ENCODE results near the gene BNIP5.

BNIP5 gene

GRCh38 chr6:36301085-36301658 lies 35.5 kb downstream of the BNIP5 start:
- no peak for DNase-seq (ENCODE audit: low spot score in 2 of 2)
- H3K27me3 ChIP-seq (ENCODE audit: low read depth), result no peaks in the 10 kb centered on the region
- in situ Hi-C loops (cut with MboI; ENCODE audit: low sequenced_read_pairs), result loop anchor here (5.0 kb wide), 1 partner anchor 56 kb away; no protein-coding TSS in a partner anchor
- no peaks in the 10 kb centered on the region for H3K36me3 ChIP-seq (replicated peaks)
- H3K9me3 ChIP-seq, result no peaks in the 10 kb centered on the region
- peaks cover under 1% of the 10 kb centered on the region; the same call in 1 of the 2 replicates for H3K4me1 ChIP-seq
- no peak overlapping the region for H3K4me3 ChIP-seq

GRCh38 chr6:36298027-36298426 lies 38.7 kb downstream of the BNIP5 start:
- Histone ChIP-seq H3K27me3 (ENCODE audit: low read depth) (peaks cover 4% of the 10 kb centered on the region; the same call in 1 of the 2 replicates), H3K9me3 (no peaks in the 10 kb centered on the region), H3K36me3 (replicated peaks) (no peaks in the 10 kb centered on the region), H3K4me1 (no peaks in the 10 kb centered on the region; the same call in 1 of the 2 replicates), H3K4me3 (no peak overlapping the region)
- in situ Hi-C loops (cut with MboI; ENCODE audit: low sequenced_read_pairs), result no loop called here
- no peak for DNase-seq (ENCODE audit: low spot score in 2 of 2)

GRCh38 chr6:36297511-36297910 lies 39.2 kb downstream of the BNIP5 start:
- Histone ChIP-seq H3K4me1 (no peaks in the 10 kb centered on the region; the same call in 1 of the 2 replicates), H3K27me3 (ENCODE audit: low read depth) (peaks cover 4% of the 10 kb centered on the region; the same call in 1 of the 2 replicates), H3K4me3 (no peak overlapping the region), H3K36me3 (replicated peaks) (no peaks in the 10 kb centered on the region), H3K9me3 (no peaks in the 10 kb centered on the region)
- no peak for DNase-seq (ENCODE audit: low spot score in 2 of 2)
- in situ Hi-C loops (cut with MboI; ENCODE audit: low sequenced_read_pairs), result no loop called here

DNA sequence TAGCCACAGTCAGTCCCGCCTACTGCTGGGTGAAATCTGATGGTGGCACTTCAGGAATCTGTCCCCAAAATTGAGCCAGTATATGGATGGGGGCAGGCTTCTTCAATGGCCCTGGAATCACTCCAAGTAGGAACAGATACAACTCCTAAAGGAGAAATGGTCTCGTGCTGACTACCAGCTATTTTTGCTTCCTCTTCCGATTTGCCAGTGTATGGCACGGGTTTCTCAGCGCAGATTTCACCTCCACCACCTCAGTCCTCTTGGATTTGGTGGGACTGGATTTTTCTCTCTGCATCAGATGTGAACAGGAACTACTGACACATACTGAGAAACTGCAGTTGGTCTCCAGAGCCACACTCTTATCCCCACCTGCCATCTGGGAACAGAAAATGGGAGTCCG lies 39.6 kb downstream of the BNIP5 start:
- no peak overlapping the region for H3K4me3 ChIP-seq
- DNase-seq (ENCODE audit: low spot score in 2 of 2), result no peak
- no peaks in the 10 kb centered on the region; the same call in 1 of the 2 replicates for H3K4me1 ChIP-seq
- H3K9me3 ChIP-seq, result no peaks in the 10 kb centered on the region
- H3K36me3 ChIP-seq (replicated peaks), result no peaks in the 10 kb centered on the region
- peaks cover 4% of the 10 kb centered on the region; the same call in 1 of the 2 replicates for H3K27me3 ChIP-seq (ENCODE audit: low read depth)
- in situ Hi-C loops (cut with MboI; ENCODE audit: low sequenced_read_pairs), result no loop called here

DNA sequence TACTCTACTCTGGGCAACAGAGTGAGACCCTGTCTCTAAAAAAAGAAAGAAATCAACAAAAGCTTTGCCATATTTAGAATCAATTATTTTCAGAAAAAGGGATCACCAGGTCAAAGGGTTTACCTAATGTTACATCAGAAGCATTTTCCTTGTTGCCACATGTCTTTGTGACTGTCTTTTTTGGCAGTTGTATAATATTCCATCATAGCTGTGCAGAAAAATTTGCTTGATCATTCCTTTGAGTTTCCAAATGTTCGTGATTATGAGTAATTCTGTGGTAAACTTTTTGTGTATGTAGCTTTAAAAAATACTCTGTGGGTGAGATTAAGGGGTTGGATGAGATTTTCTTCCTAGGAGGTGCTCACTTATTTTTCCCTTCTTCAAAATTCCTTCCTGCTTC lies 40.4 kb downstream of the BNIP5 start:
- in situ Hi-C loops (cut with MboI; ENCODE audit: low sequenced_read_pairs), result no loop called here

DNA sequence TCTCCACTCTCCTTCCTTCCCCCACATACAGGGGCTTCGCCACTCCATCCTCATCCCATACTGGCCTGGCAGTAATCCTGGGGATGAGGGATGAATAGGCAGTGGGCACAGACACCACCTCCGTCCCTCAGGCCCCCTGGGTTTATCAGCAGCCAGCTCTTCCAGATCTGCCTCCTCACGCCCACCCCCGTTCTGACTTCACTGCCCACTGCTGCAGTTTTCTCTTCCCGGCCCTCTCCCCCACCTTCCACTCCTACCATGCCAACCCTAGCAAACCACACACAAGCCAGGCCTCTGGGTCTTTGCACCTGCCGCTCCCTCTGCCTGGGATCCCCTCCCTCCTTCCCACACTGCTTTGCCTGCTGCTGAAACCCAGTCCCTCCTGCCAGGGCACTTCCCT lies 44.5 kb downstream of the BNIP5 start:
- no peak overlapping the region for H3K4me3 ChIP-seq
- in situ Hi-C loops (cut with MboI; ENCODE audit: low sequenced_read_pairs), result no loop called here
- H3K4me1 ChIP-seq, result no peaks in the 10 kb centered on the region; the same call in 1 of the 2 replicates
- H3K9me3 ChIP-seq, result no peaks in the 10 kb centered on the region
- H3K27me3 ChIP-seq (ENCODE audit: low read depth), result peaks cover 8% of the 10 kb centered on the region
- H3K36me3 ChIP-seq (replicated peaks), result no peaks in the 10 kb centered on the region
- no peak for DNase-seq (ENCODE audit: low spot score in 2 of 2)

More for the DNA sequence above, 40.4 kb downstream of the BNIP5 start:
- Histone ChIP-seq H3K9me3 (no peaks in the 10 kb centered on the region), H3K27me3 (ENCODE audit: low read depth) (peaks cover 4% of the 10 kb centered on the region; the same call in 1 of the 2 replicates), H3K36me3 (replicated peaks) (no peaks in the 10 kb centered on the region), H3K4me3 (no peak overlapping the region), H3K4me1 (no peaks in the 10 kb centered on the region; the same call in 1 of the 2 replicates)
- DNase-seq (ENCODE audit: low spot score in 2 of 2), result no peak

GRCh38 chr6:36290668-36291620 lies 45.7 kb downstream of the BNIP5 start:
- Histone ChIP-seq H3K4me3 (no peak overlapping the region), H3K27me3 (ENCODE audit: low read depth) (peaks cover 14% of the 10 kb centered on the region), H3K4me1 (no peaks in the 10 kb centered on the region; the same call in 1 of the 2 replicates), H3K36me3 (replicated peaks) (no peaks in the 10 kb centered on the region), H3K9me3 (no peaks in the 10 kb centered on the region)
- in situ Hi-C loops (cut with MboI; ENCODE audit: low sequenced_read_pairs), result no loop called here
- no peak for DNase-seq (ENCODE audit: low spot score in 2 of 2)

DNA sequence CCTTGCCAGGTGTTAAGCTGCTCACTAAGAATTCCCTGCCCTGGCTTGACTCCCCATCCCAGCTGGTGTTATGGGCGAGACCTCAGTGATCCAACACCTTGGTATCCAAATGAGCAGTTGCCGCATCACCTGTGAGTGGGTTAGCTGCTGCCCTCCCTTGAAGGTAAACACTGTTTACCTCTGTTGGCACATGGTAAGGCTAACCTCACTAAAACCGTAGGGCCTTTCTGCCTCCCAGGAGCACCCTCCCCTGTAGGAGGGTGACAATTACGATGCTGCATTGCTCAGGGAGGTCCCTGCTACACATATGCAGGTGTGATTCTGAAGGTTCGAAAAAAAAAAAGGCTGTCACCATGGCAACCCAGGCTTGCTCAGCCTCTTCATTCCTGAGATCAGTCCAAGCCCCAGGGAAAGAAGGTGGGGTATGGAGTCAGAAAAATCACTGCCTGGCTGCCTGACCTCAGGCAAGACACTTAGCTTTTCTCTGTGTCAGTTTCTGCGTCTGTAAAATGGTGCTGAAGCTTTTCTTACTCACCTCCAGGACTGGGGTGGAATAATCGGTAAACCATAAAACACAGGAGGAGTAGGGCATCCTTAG lies 47.3 kb downstream of the BNIP5 start:
- Histone ChIP-seq H3K4me3 (no peak overlapping the region), H3K27me3 (ENCODE audit: low read depth) (peaks cover 10% of the 10 kb centered on the region; the same call in 1 of the 2 replicates), H3K4me1 (no peaks in the 10 kb centered on the region), H3K36me3 (replicated peaks) (no peaks in the 10 kb centered on the region), H3K9me3 (no peaks in the 10 kb centered on the region)
- no peak for DNase-seq (ENCODE audit: low spot score in 2 of 2)
- in situ Hi-C loops (cut with MboI; ENCODE audit: low sequenced_read_pairs), result no loop called here

GRCh38 chr6:36286858-36287257 lies 49.8 kb downstream of the BNIP5 start:
- in situ Hi-C loops (cut with MboI; ENCODE audit: low sequenced_read_pairs), result no loop called here
- Histone ChIP-seq H3K27me3 (ENCODE audit: low read depth) (peaks cover 10% of the 10 kb centered on the region; the same call in 1 of the 2 replicates), H3K36me3 (replicated peaks) (no peaks in the 10 kb centered on the region), H3K4me3 (no peak overlapping the region), H3K9me3 (no peaks in the 10 kb centered on the region), H3K4me1 (no peaks in the 10 kb centered on the region)
- DNase-seq (ENCODE audit: low spot score in 2 of 2), result no peak

DNA sequence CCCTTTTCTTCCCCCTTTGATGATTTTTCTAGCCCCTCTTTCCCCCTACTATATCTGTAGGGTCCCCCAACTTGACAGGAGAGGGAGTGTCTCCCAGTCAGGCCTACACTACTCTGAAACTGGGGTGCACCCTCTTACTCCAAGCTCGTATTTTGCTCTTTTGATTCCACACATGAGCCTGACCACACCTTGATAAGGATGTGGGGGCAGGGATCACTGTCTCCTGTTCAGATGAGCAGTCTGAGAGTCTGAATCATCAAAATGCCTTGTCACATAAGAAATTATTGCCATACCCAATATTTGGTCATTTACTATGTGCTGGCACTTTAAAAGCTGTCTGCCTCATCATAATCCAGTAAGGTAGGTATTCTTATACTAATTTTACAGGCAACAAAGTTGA lies 50.9 kb downstream of the BNIP5 start:
- DNase-seq (ENCODE audit: low spot score in 2 of 2), result no peak
- peaks cover 10% of the 10 kb centered on the region; the same call in 1 of the 2 replicates for H3K27me3 ChIP-seq (ENCODE audit: low read depth)
- no peaks in the 10 kb centered on the region for H3K4me1 ChIP-seq
- no peak overlapping the region for H3K4me3 ChIP-seq
- no peaks in the 10 kb centered on the region for H3K9me3 ChIP-seq
- no peaks in the 10 kb centered on the region for H3K36me3 ChIP-seq (replicated peaks)
- in situ Hi-C loops (cut with MboI; ENCODE audit: low sequenced_read_pairs), result no loop called here

DNA sequence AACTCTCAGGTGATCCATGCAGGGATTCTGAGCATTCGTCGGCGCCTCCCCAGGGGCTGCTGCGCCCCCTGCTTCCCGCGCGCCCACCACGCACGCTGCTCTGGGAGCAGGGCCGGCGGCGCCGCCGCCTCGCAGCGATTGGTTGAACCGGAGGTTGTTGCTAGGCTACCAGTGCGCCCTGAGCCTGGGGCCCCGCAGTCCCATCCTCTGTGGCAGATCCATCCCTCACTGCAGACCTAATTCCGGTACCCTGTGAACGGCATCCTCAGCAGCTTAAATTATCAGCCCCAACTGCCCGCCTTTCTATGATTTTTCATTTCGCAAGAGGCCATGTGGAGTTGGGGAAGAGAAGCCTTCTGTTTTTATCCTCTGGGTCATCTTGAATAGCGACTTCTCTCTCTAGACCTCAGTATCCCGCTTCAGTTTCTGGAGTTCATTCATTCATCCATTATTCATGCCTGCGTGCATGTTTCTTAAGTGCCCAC lies 51.5 kb downstream of the BNIP5 start:
- H3K27me3 ChIP-seq (ENCODE audit: low read depth), result peaks cover 10% of the 10 kb centered on the region; the same call in 1 of the 2 replicates
- no peaks in the 10 kb centered on the region for H3K36me3 ChIP-seq (replicated peaks)
- no peak for DNase-seq (ENCODE audit: low spot score in 2 of 2)
- H3K4me1 ChIP-seq, result peaks cover 4% of the 10 kb centered on the region; the same call in 1 of the 2 replicates
- no peak overlapping the region for H3K4me3 ChIP-seq
- in situ Hi-C loops (cut with MboI; ENCODE audit: low sequenced_read_pairs), result no loop called here
- H3K9me3 ChIP-seq, result no peaks in the 10 kb centered on the region

- Histone ChIP-seq H3K4me1 (peaks cover 4% of the 10 kb centered on the region; the same call in 1 of the 2 replicates), H3K9me3 (no peaks in the 10 kb centered on the region), H3K36me3 (replicated peaks) (no peaks in the 10 kb centered on the region), H3K27me3 (ENCODE audit: low read depth) (peaks cover 10% of the 10 kb centered on the region; the same call in 1 of the 2 replicates), H3K4me3 (no peak overlapping the region)
- in situ Hi-C loops (cut with MboI; ENCODE audit: low sequenced_read_pairs), result no loop called here
- no peak for DNase-seq (ENCODE audit: low spot score in 2 of 2)
Measured at GRCh38 chr6:36284359-36284758, 52.3 kb downstream of the BNIP5 start.

DNA sequence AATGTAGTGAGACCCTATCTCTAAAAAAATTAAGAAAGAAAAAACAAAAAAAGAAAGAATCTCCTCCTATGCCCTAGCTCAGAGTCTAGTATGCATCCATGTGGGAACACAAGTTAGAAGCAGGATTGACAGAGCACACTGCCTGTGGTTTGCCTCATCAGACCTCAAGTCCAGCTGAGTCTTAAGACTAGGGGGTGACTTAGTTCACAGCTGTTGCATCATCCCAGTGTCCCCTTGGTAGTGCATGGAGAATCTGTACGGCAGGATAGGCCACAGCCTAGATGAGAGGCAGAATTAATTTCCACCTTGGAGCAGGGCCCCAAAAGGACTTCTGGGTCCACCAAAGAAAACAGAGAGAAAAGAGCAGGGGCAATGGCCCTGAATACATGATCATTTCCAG lies 53.1 kb downstream of the BNIP5 start:
- Histone ChIP-seq H3K9me3 (no peaks in the 10 kb centered on the region), H3K4me3 (no peak overlapping the region), H3K36me3 (replicated peaks) (no peaks in the 10 kb centered on the region), H3K4me1 (peaks cover 4% of the 10 kb centered on the region; the same call in 1 of the 2 replicates), H3K27me3 (ENCODE audit: low read depth) (peaks cover 9% of the 10 kb centered on the region; the same call in 1 of the 2 replicates)
- no peak for DNase-seq (ENCODE audit: low spot score in 2 of 2)
- in situ Hi-C loops (cut with MboI; ENCODE audit: low sequenced_read_pairs), result no loop called here

Data from HAP-1 (cell line).